Activated CD8-positive, alpha-beta memory T cell treated with anti-CD3 and anti-CD28 coated beads, Interleukin-2, amount 50 U/mL, for 1 hour (primary cell): ENCODE results near the gene CES1.
"Not testable (repeated sequence)": the region's sequence is repeated elsewhere in the genome, so short reads cannot be mapped to it uniquely, and the experiment has no call there.

Experiments
- DNase-seq: peaks from one replicate; pipeline ENCODE4 v3.0.0-alpha.2; 2020; ENCODE audit errors: extremely low read depth

The CES1 gene

DNA sequence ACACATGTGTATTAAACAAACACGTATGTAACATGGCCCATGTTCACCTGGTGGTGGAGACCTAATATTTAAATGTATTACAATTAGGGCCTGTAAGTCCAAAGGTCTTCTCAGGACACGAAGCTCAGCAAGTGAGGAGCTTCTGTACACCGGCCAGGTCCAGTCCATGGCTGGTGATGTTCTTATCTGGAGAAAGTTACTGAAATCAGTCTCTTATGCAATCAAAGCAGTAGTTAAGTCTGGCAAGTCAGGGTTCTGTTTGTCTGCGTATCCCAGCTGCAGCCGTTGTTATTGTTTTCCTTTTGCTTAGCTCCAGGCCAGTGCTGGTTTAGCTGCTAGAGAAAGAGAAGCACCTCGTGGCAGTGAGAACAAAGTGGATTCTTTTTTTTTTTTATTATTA, 41.4 kb downstream of the CES1 start:
- DNase-seq: not testable (repeated sequence)

- not testable (repeated sequence) for DNase-seq
These were observed 42.7 kb downstream of the CES1 start for GRCh38 chr16:55790240-55790639.

- not testable (repeated sequence) for DNase-seq
These were observed 50.2 kb downstream of the CES1 start for GRCh38 chr16:55782793-55783091.

DNA sequence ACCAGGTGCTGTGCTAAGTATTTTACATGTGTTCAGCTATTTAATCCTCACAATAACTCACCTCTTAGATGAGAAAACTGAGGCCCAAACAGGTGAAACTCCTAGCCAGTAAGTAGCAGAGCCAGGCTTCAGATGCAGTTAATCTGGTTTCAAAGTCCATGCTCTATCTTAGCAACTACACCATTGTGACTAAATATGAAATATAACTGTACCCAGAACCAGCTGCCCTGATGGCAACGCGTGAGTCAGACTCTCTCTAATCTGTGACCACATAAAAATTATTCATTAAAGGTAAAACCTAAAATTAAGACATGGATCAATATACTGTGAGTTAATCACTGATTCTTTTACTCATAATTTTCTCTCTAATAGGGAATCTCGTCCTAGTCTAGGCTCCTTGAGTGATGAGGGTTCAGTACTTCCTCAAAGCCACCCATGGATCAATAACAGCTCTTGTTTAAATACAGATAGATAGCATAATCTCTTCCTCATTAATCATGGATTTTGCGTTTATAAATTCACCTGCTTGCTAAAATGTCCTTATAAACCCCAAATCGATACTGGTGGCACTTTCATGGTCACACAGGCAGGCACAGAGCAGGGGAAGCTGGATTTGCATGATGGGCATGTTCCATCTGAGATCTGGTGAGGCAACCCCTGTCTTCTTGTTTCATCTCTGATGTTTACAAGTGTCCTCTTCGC, 50.7 kb downstream of the CES1 start:
- DNase-seq: not testable (repeated sequence)

DNA sequence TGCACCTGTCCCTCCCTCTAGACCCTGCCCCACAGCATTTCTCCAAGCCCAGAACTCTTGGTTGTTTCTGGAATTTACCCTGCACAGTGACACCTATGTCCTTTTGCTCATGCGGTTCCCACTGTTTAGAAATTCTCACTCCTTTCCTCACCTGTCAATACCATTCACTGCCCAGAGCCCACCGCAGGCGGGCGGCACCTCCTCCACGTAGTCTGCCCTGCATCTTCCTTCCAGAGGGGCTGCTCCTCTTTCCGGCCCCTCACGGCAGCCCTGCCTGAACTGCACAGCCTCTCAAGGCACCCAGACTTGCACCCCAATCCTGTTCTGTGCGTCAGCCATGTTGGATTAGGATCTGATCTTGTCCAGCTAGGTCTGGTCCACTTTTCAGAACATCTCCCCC, 51.4 kb downstream of the CES1 start:
- DNase-seq: not testable (repeated sequence)

DNA sequence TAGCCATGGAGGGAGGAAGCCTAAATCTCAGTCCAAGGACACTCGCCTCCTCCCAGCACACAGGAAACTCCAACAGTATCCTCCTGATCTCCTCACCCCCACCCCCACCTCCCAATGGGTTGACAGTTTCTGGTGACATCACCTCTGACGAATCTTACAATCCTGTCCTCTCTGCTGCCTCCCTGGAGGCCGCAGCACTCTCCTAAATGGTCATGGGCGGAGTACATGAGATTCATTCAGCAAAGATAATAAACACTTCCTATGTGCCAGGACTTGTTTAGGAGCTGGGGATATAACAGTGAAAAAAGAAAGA, 52.8 kb downstream of the CES1 start:
- DNase-seq: not testable (repeated sequence)

- DNase-seq: no peak
These were observed 53.3 kb downstream of the CES1 start for GRCh38 chr16:55779402-55780094.

DNA sequence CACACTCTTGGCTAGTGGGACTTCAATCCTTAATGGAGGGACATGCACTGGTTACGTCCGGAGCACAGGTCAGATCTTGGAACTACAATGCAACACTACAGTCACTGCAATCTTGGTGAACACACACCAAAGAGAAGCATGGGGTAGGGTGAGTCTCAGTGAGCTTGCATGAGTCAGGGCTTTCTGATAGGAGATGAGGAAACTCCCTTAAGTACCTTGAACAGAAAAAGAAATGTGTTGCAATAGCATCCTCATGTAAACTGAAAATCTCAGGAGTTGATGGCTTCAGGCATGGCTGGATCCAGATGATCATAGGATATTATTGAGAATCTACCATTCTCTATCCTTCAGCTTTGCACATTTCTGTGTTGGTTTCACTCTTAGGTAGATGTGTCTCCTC, 54.1 kb downstream of the CES1 start:
- DNase-seq: no peak

GRCh38 chr16:55775857-55776256, 57.0 kb downstream of the CES1 start:
- DNase-seq: no peak

DNA sequence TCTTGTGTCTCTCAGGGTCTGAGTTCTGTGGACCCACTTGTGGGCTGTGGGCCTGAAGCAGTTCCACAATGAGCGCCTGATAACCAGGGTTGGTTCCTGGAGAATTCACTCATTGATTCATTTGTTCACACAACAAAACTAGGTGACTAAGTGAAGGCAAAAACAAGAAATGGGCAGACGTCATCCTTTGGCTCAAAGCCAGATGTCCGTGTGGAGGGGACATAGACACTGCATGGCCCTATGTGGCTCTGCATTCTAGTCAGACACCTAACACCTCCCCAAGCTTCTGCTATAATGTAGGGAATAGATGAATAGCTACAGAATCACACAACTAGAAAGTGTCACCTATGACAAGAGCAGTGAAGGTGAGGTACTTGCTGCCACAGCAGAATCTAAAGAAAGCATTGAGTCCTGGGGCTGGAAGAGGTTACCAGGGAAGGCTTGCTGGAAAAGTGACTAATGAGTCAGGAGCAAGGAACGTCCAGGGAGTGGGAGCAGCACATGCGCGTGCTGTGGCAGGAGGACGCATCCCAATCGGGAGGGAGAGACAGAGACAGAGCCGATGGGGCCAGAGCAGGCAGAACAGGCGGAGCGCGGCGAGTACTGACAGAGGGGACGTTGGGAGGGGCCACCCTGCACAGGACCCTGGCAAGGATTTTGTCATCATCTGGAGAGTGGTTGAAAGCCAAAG, 58.9 kb downstream of the CES1 start:
- DNase-seq: no peak

DNA sequence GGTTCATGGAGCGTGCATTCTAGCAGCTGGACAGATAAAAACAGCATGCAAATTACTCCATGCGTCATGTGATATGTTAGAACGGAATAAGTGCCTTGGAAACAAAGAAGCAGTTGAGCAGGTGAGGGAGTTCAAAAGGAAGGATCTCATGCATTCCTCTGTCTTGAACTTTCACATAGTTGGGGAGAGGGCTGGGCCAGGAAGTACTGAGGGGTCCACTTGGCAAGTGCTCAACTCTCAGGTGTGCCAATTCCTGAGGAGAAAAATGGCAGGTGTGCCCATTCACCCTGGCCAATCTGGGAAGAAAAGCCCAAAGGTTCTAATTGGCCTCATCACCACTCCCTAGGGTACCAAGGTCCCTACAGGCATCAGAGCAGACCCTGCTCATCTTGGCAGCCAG, 67.7 kb downstream of the CES1 start:
- DNase-seq: no peak

DNA sequence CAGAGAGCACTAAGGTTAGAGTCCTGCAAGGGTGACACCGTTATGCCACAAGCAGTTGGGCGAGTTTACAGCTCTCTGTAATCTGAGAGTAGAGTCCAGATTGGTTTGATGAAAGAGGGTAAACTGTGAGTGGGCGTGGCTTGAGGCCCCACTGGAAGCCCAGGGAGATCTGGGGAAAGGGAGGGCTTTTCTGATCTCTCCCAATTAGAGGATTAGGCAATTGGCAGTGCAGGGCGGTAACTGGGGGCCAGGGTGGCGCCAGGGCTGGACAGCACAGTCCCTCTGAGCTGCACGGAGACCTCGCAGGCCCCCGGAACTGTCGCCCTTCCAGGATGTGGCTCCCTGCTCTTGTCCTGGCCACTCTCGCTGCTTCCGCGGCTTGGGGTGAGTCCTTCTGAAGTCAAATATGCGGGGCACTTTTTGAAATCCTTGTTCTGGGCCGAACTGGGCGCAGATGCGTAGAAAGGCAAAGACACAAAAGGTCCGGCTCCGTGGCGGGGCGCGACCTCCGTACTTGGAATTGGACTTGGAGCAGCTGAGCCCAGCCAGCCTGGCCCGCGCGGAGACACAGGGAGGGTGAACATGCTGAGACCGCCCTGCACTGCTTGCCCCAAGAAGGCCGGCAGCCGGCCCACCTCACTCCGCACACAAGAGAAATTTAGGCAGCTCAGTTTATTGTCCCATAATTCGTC, 72.4 kb downstream of the CES1 start:
- DNase-seq: no peak

DNA sequence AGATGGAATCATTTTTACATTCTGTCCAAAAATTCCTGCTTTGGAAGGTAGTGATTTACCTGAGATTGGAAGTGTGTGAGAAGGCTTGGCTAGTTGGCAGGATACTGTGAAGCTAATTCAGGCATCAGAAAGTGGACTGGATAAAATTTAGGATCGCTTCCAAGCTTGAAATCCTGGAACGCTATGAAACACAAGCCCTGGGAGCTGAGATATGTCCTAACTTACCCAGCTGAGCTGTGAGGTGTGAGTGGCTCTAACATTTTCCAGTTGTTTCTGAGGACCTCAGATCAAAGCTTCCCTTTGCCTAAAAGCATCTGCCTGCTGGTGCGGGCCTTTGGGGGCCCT, 73.0 kb downstream of the CES1 start:
- not testable (repeated sequence) for DNase-seq

DNA sequence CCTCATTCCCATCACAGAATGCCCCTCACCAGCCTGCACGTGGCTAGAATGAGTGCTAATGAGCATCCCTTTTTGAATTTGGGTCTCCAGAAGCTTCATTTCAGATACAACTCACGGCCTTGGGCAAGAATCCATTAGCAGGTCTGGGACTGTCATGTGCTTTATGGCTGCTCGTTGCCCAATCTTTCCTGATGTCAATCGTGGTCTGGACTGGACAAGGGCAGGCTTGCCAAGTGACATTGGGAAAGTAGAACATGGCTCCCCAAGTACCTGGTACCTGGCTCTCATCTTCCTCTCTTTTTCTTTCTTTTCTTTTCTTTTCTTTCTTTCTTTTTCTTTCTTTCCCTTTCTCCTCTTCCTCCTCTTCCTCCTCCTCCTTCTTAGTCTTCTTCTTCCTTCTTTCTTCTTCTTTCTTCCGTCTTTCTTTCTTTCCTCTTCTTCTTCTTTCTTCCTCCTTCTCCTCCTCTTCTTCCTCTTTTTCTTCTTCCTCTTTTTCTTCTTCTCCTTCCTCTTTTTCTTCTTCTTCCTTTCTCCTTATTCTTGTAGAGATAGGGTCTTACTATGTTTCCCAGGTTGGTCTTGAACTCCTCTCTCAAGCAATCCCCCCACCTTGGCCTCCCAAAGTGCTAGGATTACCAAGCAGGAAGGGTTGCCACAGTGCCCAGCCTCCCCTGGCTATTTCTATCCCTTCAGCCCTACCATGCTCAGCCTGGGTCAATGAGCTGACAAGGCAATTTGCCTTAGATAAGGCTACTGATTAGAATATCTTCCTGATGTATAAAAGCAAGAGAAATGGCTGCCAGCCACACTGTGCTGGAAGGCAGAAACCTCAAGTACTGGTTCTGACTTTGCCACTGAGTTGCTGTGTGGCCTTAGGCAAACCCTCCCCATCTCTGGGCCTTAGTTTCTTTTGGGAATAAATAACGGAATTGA, 75.0 kb downstream of the CES1 start:
- not testable (repeated sequence) for DNase-seq

DNA sequence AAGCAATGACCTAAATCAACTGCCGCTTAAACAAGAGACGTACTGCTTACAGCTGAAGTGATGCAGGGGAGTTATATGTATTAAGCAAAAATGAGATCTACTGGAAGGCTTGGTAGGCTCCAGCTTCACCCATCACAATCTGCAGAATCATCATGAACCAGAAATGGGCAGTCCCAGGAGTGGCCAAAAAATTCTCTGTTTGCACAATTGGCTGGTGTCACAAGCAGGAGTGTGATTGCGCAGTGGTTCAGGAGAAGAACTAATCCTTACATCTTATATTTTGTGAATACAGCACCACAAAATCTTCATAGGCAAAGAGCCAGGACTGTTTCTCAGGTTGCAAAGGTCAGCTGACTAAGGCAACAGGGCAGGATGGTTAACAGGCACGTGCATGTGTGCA, 75.9 kb downstream of the CES1 start:
- no peak for DNase-seq

- DNase-seq: no peak
These were observed 78.8 kb downstream of the CES1 start for GRCh38 chr16:55754056-55754455.

DNA sequence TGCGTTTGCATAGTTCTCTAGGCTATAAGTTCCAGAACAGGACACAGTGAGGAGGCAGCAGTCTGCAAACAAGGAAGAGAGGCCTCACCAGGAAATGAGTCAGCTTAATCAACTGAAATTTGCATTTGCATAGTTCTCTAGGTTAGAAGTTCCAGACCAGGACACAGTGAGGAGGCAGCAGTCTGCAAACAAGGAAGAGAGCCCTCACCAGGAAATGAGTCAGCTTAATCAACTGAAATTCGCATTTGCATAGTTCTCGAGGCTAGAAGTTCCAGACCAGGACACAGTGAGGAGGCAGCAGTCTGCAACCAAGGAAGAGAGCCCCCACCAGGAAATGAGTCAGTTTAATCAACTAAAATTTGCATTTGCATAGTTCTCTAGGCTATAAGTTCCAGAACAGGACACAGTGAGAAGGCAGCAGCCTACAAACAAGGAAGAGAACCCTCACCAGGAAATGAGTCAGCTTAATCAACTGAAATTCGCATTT, 79.7 kb downstream of the CES1 start:
- not testable (repeated sequence) for DNase-seq
